ENCODE results near the gene ZBTB5. TPM values are rescaled to one million over a fixed set of nuclear protein-coding genes. Genes with fewer than 3 reads are reported as not detected.

The ZBTB5 gene
- total and polyA plus RNA-seq, 2 donors (not counting 3 experiments of a cell fraction or from before 2014, with no cell fraction given), result 10.0 to 13.7 TPM

DNA sequence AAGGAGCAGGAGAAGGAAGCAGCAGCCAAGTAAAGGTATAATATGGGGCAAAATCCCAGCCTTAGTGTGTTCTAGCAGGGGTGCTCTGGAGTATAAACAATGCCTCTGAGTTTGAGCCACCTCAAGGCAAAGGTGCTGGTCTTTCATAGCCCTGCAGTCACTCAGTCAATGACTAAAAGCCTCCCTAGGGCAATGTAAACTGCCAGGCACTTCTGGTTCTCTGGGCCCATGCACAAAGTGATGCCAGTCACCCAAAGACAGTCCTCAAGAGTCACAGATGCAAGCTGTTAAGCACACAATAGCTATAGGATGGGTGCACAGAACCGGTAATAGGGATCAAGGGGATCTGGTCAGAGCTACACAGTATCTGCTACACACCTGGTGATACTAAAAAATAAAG, 12.6 kb downstream of the ZBTB5 start:
- no peaks in the 10 kb centered on the region for H3K27me3 ChIP-seq (ENCODE audit: control insufficient read depth in 2 of 2, insufficient read depth in 2 of 2, low read length in 2 of 2)
- BruUV-seq (replicated peaks), result no TSS peak
- intact Hi-C loops (cut with micrococcal nuclease) (no loop called here), dilution Hi-C loops (cut with MboI; ENCODE audit: extremely low pct_ligation_motif_present, low sequenced_read_pairs) (no loop called here)
- TF ChIP-seq FOS (IDR thresholded peaks at IDR 0.05; ENCODE audit: borderline replicate concordance, insufficient read depth, low read length) (no peak), POLR2AphosphoS5 (IDR thresholded peaks at IDR 0.05; ENCODE audit: insufficient read depth, low read depth, low read length) (no peak), GATA2 (IDR thresholded peaks at IDR 0.05; ENCODE audit: insufficient read depth, insufficient read length, low read depth, low read length) (no peak), POLR2A (IDR thresholded peaks at IDR 0.05; ENCODE audit: low read depth, low read length) (no peak), JUN (IDR thresholded peaks at IDR 0.05; ENCODE audit: borderline replicate concordance, insufficient read depth, insufficient read length, low read depth) (no peak), EZH2 (IDR thresholded peaks at IDR 0.05; ENCODE audit: borderline replicate concordance, low read depth, low read length, severe bottlenecking) (no peak), MYC (IDR thresholded peaks at IDR 0.05; ENCODE audit: low read depth, low read length) (no peak)
- TF ChIP-seq, protein P1, sequence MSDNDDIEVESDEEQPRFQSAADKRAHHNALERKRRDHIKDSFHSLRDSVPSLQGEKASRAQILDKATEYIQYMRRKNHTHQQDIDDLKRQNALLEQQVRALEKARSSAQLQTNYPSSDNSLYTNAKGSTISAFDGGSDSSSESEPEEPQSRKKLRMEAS (IDR thresholded peaks at IDR 0.05; ENCODE audit: insufficient read depth, insufficient read length), result no peak
- TF ChIP-seq, protein P2, sequence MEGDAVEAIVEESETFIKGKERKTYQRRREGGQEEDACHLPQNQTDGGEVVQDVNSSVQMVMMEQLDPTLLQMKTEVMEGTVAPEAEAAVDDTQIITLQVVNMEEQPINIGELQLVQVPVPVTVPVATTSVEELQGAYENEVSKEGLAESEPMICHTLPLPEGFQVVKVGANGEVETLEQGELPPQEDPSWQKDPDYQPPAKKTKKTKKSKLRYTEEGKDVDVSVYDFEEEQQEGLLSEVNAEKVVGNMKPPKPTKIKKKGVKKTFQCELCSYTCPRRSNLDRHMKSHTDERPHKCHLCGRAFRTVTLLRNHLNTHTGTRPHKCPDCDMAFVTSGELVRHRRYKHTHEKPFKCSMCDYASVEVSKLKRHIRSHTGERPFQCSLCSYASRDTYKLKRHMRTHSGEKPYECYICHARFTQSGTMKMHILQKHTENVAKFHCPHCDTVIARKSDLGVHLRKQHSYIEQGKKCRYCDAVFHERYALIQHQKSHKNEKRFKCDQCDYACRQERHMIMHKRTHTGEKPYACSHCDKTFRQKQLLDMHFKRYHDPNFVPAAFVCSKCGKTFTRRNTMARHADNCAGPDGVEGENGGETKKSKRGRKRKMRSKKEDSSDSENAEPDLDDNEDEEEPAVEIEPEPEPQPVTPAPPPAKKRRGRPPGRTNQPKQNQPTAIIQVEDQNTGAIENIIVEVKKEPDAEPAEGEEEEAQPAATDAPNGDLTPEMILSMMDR (IDR thresholded peaks at IDR 0.05; ENCODE audit: extremely low read depth in 1 of 2, insufficient read depth in 1 of 2, low read depth in 1 of 2, low read length in 2 of 2), result no peak
- no peak for FAIRE-seq
- H2AFZ ChIP-seq (ENCODE audit: low read depth, low read length), result no peak overlapping the region
- peaks cover 7% of the 10 kb centered on the region for H4K20me1 ChIP-seq (replicated peaks; ENCODE audit: control insufficient read depth, extremely low read depth, insufficient read depth, low read length)
- H3K4me3 ChIP-seq (replicated peaks in 1 of 3; ENCODE audit: insufficient read depth in 1 of 3, low read depth in 1 of 3, low read length in 3 of 3), result no peak overlapping the region
- DNase-seq (ENCODE audit: low read depth, low spot score), result no peak
- H3K9me3 ChIP-seq (replicated peaks; ENCODE audit: control insufficient read depth, insufficient read depth, low read length), result no peaks in the 10 kb centered on the region
- no peak overlapping the region for H3K9ac ChIP-seq (replicated peaks; ENCODE audit: extremely low read depth, insufficient read depth, low read length)
- H3K27ac ChIP-seq (ENCODE audit: insufficient read depth, low read depth, low read length), result no peak overlapping the region
- no peaks in the 10 kb centered on the region for H3K9me1 ChIP-seq (replicated peaks; ENCODE audit: control insufficient read depth, extremely low read depth, insufficient read depth, low read length)
- H3K79me2 ChIP-seq (ENCODE audit: control insufficient read depth, insufficient read depth, low read length), result peaks cover 64% of the 10 kb centered on the region
- peaks cover 3% of the 10 kb centered on the region in 2 experiments for H3K36me3 ChIP-seq (ENCODE audit: control insufficient read depth in 2 of 2, extremely low read depth in 1 of 2, insufficient read depth in 2 of 2, low read length in 2 of 2)
- H3K4me1 ChIP-seq (ENCODE audit: control insufficient read depth, extremely low read depth, insufficient read depth, low read length), result no peaks in the 10 kb centered on the region
- CTCF ChIA-PET, result no interaction called here
- H3K4me2 ChIP-seq (ENCODE audit: insufficient read depth, low read length), result no peak overlapping the region
- POLR2A ChIA-PET, result interaction anchor here (0.6 kb wide), 1 partner anchor 13 kb away, joined by 9 read pairs; the partner anchor contains the start of gene ZBTB5

Data from endothelial cell of umbilical vein (primary cell).